AG09319 (cell line): ENCODE results near the gene SLC26A1.

ENCODE experiments used
- DNase-seq: peaks from one replicate; pipeline ENCODE4 v3.0.0-alpha.2; 2010; ENCODE audit warnings: low read depth; ENCODE audit errors: extremely low read depth
- CTCF ChIP-seq: IDR thresholded peaks from 2 replicates; pipeline ENCODE4 v1.5.1; 2011; ENCODE audit warnings: low read depth, mild to moderate bottlenecking, inconsistent platforms, low read length, moderate library complexity

Gene SLC26A1

DNA sequence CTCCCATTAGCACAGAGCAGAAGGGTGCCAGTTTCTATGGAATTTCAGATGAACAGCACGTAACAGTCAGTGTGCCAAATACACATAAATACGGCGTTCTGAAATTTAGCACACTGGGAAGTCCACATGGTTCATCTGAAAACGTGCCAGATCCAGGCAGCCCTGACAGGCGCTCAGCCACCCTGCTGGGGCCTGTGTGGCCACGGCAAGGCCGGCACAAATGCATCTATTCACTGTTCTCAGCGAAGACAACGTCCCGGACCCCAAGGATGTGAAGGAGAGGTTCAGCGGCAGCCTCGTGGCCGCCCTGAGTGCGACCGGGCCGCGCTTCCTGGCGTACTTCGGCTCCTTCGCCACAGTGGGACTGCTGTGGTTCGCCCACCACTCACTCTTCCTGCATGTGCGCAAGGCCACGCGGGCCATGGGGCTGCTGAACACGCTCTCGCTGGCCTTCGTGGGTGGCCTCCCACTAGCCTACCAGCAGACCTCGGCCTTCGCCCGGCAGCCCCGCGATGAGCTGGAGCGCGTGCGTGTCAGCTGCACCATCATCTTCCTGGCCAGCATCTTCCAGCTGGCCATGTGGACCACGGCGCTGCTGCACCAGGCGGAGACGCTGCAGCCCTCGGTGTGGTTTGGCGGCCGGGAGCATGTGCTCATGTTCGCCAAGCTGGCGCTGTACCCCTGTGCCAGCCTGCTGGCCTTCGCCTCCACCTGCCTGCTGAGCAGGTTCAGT lies 35.5 kb downstream of the SLC26A1 start:
- DNase-seq, result no peak
- TF ChIP-seq CTCF, result no peak

DNA sequence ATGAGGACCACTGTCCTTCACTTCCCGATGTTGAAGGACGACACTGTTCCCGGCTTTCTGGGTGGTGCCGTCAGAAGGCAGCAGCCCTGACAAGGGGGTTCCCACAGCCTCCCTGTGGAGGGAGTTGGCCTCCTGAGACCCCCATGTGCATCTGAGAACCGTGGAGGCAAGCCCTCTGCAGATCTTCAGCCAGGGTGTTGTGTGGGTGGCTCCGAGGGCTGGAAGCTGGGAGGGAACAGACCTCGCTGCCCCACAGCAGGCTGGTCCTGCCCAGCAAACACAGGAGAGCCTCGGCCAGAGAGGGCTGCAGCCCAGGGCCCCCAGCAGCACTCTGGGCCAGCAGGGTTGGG lies 36.0 kb downstream of the SLC26A1 start:
- TF ChIP-seq CTCF, result no peak
- no peak for DNase-seq

- no peak for TF ChIP-seq CTCF
- no peak for DNase-seq
Measured at GRCh38 chr4:956531-957230, 36.5 kb downstream of the SLC26A1 start.

DNA sequence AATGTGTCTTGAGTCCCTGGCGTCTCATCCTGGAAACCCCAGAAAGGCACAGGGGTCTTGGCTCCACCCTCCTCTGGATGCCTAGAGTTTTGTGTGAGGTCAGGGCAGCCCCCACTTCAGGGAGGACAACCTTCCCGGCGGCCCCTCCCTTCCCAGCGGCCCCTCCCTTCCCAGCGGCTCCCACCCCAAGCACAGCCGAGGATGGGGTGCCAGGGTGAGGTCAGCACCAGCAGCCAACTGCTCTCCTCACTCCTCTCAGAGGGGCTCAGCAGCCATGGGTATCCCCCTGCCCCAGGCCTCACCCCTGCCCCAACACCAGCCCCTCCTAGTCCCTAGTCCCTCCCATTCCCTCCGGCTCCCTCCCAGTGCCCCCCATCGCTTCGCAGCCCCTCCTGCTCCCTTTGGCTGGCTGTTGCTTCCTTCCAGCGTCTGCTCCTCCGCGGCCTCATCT lies 37.2 kb downstream of the SLC26A1 start:
- DNase-seq, result no peak

GRCh38 chr4:955161-955921 lies 37.9 kb downstream of the SLC26A1 start:
- no peak for DNase-seq

More for the DNA sequence above, 37.2 kb downstream of the SLC26A1 start:
- no peak for TF ChIP-seq CTCF

GRCh38 chr4:954211-955020 lies 38.8 kb downstream of the SLC26A1 start:
- TF ChIP-seq CTCF, result no peak
- no peak for DNase-seq

More at GRCh38 chr4:955161-955921, 37.9 kb downstream of the SLC26A1 start:
- TF ChIP-seq CTCF, result no peak
